ENCODE results near the gene TMEM63C. TPM values are rescaled to one million over a fixed set of nuclear protein-coding genes. Genes with fewer than 3 reads are reported as not detected.

The TMEM63C gene
- total and polyA plus RNA-seq, 2 donors from 2014 or later, result 0.84 to 1.9 TPM

DNA sequence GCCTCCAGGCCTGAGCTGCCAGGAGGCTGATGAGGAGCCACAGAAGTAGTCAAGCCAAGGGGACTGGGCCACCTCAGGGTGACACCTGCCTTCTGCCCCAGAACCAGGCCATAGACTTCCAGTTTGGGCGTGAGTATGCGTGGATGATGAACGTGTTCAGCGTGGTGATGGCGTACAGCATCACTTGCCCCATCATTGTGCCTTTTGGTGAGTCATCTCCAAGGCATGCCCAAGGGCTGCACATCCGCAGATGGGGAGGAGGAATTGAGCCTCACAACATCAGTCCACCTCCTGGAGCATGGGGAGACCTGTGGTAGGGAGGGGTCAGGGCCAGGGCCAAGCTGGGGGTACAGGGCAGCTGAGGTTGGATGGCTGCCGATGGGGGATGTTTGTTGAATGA, 67.1 kb downstream of the TMEM63C start:
- Histone ChIP-seq H3K9me3 (ENCODE audit: control insufficient read depth in 2 of 3, insufficient read depth in 1 of 3, low read length in 3 of 3) (no peaks in the 10 kb centered on the region), H3K4me1 (ENCODE audit: control insufficient read depth in 2 of 3, insufficient read depth in 2 of 3, low read depth in 1 of 3, low read length in 3 of 3) (no peaks in the 10 kb centered on the region), H3K9ac (ENCODE audit: low read length in 3 of 3) (no peak overlapping the region), H3K27me3 (ENCODE audit: control insufficient read depth, insufficient read depth, low read length) (no peaks in the 10 kb centered on the region), H3K27ac (ENCODE audit: low read depth in 2 of 2, low read length in 2 of 2) (no peak overlapping the region), H3K36me3 (ENCODE audit: control insufficient read depth in 2 of 3, insufficient read depth in 3 of 3, low read length in 3 of 3) (no peaks in the 10 kb centered on the region), H3K4me3 (ENCODE audit: low read length in 3 of 3) (no peak overlapping the region)
- FAIRE-seq, result no peak
- TF ChIP-seq, protein P1, sequence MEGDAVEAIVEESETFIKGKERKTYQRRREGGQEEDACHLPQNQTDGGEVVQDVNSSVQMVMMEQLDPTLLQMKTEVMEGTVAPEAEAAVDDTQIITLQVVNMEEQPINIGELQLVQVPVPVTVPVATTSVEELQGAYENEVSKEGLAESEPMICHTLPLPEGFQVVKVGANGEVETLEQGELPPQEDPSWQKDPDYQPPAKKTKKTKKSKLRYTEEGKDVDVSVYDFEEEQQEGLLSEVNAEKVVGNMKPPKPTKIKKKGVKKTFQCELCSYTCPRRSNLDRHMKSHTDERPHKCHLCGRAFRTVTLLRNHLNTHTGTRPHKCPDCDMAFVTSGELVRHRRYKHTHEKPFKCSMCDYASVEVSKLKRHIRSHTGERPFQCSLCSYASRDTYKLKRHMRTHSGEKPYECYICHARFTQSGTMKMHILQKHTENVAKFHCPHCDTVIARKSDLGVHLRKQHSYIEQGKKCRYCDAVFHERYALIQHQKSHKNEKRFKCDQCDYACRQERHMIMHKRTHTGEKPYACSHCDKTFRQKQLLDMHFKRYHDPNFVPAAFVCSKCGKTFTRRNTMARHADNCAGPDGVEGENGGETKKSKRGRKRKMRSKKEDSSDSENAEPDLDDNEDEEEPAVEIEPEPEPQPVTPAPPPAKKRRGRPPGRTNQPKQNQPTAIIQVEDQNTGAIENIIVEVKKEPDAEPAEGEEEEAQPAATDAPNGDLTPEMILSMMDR (IDR thresholded peaks at IDR 0.05; ENCODE audit: borderline replicate concordance, extremely low read depth, insufficient read depth), result no peak
- intact Hi-C loops (cut with DNase I), result no loop called here
- no peak for DNase-seq

DNA sequence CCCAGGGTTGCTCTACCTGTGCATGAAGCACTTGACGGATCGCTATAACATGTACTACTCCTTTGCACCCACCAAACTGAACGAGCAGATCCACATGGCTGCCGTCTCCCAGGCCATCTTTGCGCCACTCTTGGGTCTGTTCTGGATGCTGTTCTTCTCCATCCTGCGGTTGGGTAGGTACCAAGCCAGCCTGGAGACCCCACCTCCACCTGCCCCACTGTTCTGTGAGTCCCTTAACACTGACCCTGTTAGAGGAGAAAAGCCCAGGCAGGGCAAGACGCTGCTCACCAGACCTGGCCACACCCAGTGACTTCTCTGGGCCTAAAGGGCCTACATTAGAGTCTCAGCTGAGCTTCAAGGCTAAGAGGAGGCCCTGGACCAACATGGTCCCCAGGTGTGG, 67.7 kb downstream of the TMEM63C start:
- Histone ChIP-seq H3K9me3 (ENCODE audit: control insufficient read depth in 2 of 3, insufficient read depth in 1 of 3, low read length in 3 of 3) (no peaks in the 10 kb centered on the region), H3K4me3 (ENCODE audit: low read length in 3 of 3) (no peak overlapping the region), H3K27ac (ENCODE audit: low read depth in 2 of 2, low read length in 2 of 2) (no peak overlapping the region), H3K4me1 (ENCODE audit: control insufficient read depth in 2 of 3, insufficient read depth in 2 of 3, low read depth in 1 of 3, low read length in 3 of 3) (no peaks in the 10 kb centered on the region), H3K36me3 (ENCODE audit: control insufficient read depth in 2 of 3, insufficient read depth in 3 of 3, low read length in 3 of 3) (no peaks in the 10 kb centered on the region), H3K27me3 (ENCODE audit: control insufficient read depth, insufficient read depth, low read length) (no peaks in the 10 kb centered on the region), H3K9ac (ENCODE audit: low read length in 3 of 3) (no peak overlapping the region)
- FAIRE-seq (no peak), DNase-seq (no peak)
- TF ChIP-seq, protein P1 (IDR thresholded peaks at IDR 0.05; ENCODE audit: borderline replicate concordance, extremely low read depth, insufficient read depth), result no peak
- intact Hi-C loops (cut with DNase I), result no loop called here

DNA sequence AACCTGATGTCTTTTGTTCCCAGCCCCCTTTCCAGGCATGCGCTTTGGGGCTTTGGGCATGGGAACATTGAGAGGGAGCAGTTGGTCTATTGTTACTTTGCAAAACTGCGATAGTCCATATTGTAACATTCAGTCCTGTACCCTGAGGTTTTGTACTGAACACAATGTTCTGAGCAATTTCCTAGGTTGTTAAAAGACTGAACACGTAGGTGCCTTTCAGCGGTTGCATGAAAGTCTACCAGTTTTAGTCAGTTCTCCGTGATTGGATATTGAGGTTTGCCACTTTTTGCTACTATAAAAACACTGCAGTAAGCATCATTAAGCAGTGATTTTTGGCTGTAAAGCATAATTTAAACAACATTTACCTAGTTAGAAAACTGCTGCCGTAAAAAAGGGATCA, 69.3 kb downstream of the TMEM63C start:
- no peak overlapping the region for H3K9ac ChIP-seq (ENCODE audit: low read length in 3 of 3)
- no peaks in the 10 kb centered on the region for H3K4me1 ChIP-seq (ENCODE audit: control insufficient read depth in 2 of 3, insufficient read depth in 2 of 3, low read depth in 1 of 3, low read length in 3 of 3)
- DNase-seq (no peak), FAIRE-seq (no peak)
- no peaks in the 10 kb centered on the region for H3K36me3 ChIP-seq (ENCODE audit: control insufficient read depth in 2 of 3, insufficient read depth in 3 of 3, low read length in 3 of 3)
- H3K27ac ChIP-seq (ENCODE audit: low read depth in 2 of 2, low read length in 2 of 2), result no peak overlapping the region
- no peaks in the 10 kb centered on the region for H3K9me3 ChIP-seq (ENCODE audit: control insufficient read depth in 2 of 3, insufficient read depth in 1 of 3, low read length in 3 of 3)
- TF ChIP-seq, protein P1 (IDR thresholded peaks at IDR 0.05; ENCODE audit: borderline replicate concordance, extremely low read depth, insufficient read depth), result no peak
- H3K4me3 ChIP-seq (ENCODE audit: low read length in 3 of 3), result no peak overlapping the region
- H3K27me3 ChIP-seq (ENCODE audit: control insufficient read depth, insufficient read depth, low read length), result no peaks in the 10 kb centered on the region
- intact Hi-C loops (cut with DNase I), result no loop called here

DNA sequence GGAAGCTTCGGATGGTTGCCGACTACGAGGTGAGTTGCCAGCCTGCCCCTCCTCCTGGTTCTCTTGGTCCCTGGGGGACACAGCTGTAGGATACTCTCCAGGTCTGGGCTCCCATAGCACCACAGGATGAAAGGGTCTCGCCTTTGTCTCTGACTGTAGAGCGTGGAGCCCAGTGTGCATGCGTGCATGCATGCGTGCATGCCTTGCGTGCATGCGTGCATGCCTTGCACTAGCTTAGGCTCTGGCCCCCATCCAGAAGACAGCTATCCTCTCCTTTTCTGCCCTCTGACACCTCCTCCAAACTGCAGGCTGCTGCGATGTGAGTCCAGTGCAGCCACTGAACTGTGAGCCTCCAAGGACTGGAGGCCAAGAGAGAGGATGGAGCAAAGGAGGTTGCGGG, 70.3 kb downstream of the TMEM63C start:
- Histone ChIP-seq H3K9me3 (ENCODE audit: control insufficient read depth in 2 of 3, insufficient read depth in 1 of 3, low read length in 3 of 3) (no peaks in the 10 kb centered on the region), H3K27ac (ENCODE audit: low read depth in 2 of 2, low read length in 2 of 2) (no peak overlapping the region), H3K27me3 (ENCODE audit: control insufficient read depth, insufficient read depth, low read length) (no peaks in the 10 kb centered on the region), H3K9ac (ENCODE audit: low read length in 3 of 3) (no peak overlapping the region), H3K36me3 (ENCODE audit: control insufficient read depth in 2 of 3, insufficient read depth in 3 of 3, low read length in 3 of 3) (no peaks in the 10 kb centered on the region), H3K4me1 (ENCODE audit: control insufficient read depth in 2 of 3, insufficient read depth in 2 of 3, low read depth in 1 of 3, low read length in 3 of 3) (no peaks in the 10 kb centered on the region), H3K4me3 (ENCODE audit: low read length in 3 of 3) (no peak overlapping the region)
- FAIRE-seq (no peak), DNase-seq (no peak)
- TF ChIP-seq, protein P1 (IDR thresholded peaks at IDR 0.05; ENCODE audit: borderline replicate concordance, extremely low read depth, insufficient read depth), result no peak
- intact Hi-C loops (cut with DNase I), result no loop called here

Measured in kidney (tissue), 14 donors.